Panc1 (cell line): ENCODE data around the gene GRIN2D. TPM values are rescaled to one million over a fixed set of nuclear protein-coding genes. Genes with fewer than 3 reads are reported as not detected.

Experiments
- ATAC-seq: fragments of 200-7000 bp; cut with Tn5 transposase; 2 replicates; pipeline ENCODE4 v1.9.1; 2020; ENCODE audit warnings: mild to moderate bottlenecking, moderate library complexity
- BruUV-seq: library from RNA; stranded (reverse); fragments of 400-500 nt; replicated peaks from 2 replicates; lab custom pipeline; 2021; lab: Mats Ljungman, UMichigan
- CTCF ChIA-PET: fragments of 300-600 bp; sonication (Branson Sonifier 250); formaldehyde crosslinking; loops from one replicate; lab custom pipeline; 2022; ENCODE audit warnings: antibody characterized with exemption; lab: Charles Lee
- POLR2A ChIA-PET: fragments of 300-600 bp; sonication (Branson Sonifier 250); formaldehyde crosslinking; loops from one replicate; lab custom pipeline; 2022; ENCODE audit warnings: antibody characterized with exemption; lab: Charles Lee
- DNase-seq: peaks from one replicate; pipeline ENCODE4 v3.0.0-alpha.2; 2010; ENCODE audit warnings: low read depth, low spot score
- H3K27ac ChIP-seq: 2 replicates; pipeline ENCODE4 v1.5.1; 2011; ENCODE audit warnings: mild to moderate bottlenecking, low read length, inconsistent platforms
- H3K27me3 ChIP-seq: fragments of 200-500 bp; sonication (Bioruptor generic); 2 replicates; pipeline ENCODE4 v1.6.0; 2014; ENCODE audit warnings: low read length, inconsistent platforms; ENCODE audit not compliant: control insufficient read depth, insufficient read depth
- H3K36me3 ChIP-seq: fragments of 200-500 bp; sonication (Bioruptor generic); 2 replicates; pipeline ENCODE4 v1.5.1; 2014; ENCODE audit warnings: inconsistent platforms, mild to moderate bottlenecking, low read length, moderate library complexity; ENCODE audit not compliant: control insufficient read depth, insufficient read depth
- H3K4me1 ChIP-seq: 2 replicates; pipeline ENCODE4 v1.5.1; 2011; ENCODE audit warnings: inconsistent platforms, mild to moderate bottlenecking, low read length, moderate library complexity; ENCODE audit not compliant: control insufficient read depth, insufficient read depth
- H3K4me3 ChIP-seq, 2 experiments: 2 replicates each; pipeline ENCODE4 v1.5.1; 2011 to 2012; ENCODE audit warnings: low read depth in 2 of 2, low read length in 2 of 2, mild to moderate bottlenecking in 2 of 2, inconsistent platforms in 1 of 2, moderate library complexity in 1 of 2
- H3K9me3 ChIP-seq: fragments of 200-500 bp; sonication (Bioruptor generic); 2 replicates; pipeline ENCODE4 v1.5.1; 2014; ENCODE audit warnings: low read depth, mild to moderate bottlenecking, inconsistent platforms, low read length, moderate library complexity; ENCODE audit not compliant: control insufficient read depth, insufficient read depth
- POLR2AphosphoS5 ChIP-seq: IDR thresholded peaks from 2 replicates; pipeline ENCODE4 v1.6.1; 2012; ENCODE audit warnings: mild to moderate bottlenecking, low read depth, low read length, moderate library complexity
- SIN3A ChIP-seq: IDR thresholded peaks from 2 replicates; pipeline ENCODE4 v1.6.1; 2012; ENCODE audit warnings: low read depth, mild to moderate bottlenecking, low read length, moderate library complexity, borderline replicate concordance; ENCODE audit not compliant: insufficient read depth
- TCF7L2 ChIP-seq: IDR thresholded peaks from 2 replicates; pipeline ENCODE4 v1.6.1; 2011; ENCODE audit warnings: mild to moderate bottlenecking, low read depth, low read length, inconsistent platforms
- in situ Hi-C: cut with HindIII; loops from 2 replicates; pipeline ENCODE4 v1.10.0; 2016; ENCODE audit warnings: low sequenced_read_pairs, low pct_unique_long_range_greater_than_20kb
- intact Hi-C: fragments of 100-400 bp; cut with micrococcal nuclease; formaldehyde crosslinking; loops from one replicate; pipeline ENCODE4 v1.10.0; 2022; ENCODE audit not compliant: unreplicated experiment
- total RNA-seq: library from RNA; stranded (reverse); gene quantifications from one replicate; pipeline ENCODE4 v1.2.1, GENCODE V29; 2021; ENCODE audit not compliant: unreplicated experiment
- TF ChIP-seq, protein P1 (sequence below), 2 experiments: IDR thresholded peaks; 2 replicates each; pipeline ENCODE4 v1.6.1; 2011 to 2012; ENCODE audit warnings: low read depth in 2 of 2, control low read depth in 1 of 2, low read length in 1 of 2, mild to moderate bottlenecking in 1 of 2, moderate library complexity in 1 of 2; ENCODE audit not compliant: insufficient read depth in 1 of 2
- TF ChIP-seq, protein P2 (sequence below): fragments of 450-650 bp; IDR thresholded peaks from 2 replicates; pipeline ENCODE4 v1.5.1; 2017; ENCODE audit warnings: mild to moderate bottlenecking

Gene GRIN2D
- total RNA-seq, 1 experiment from 2014 or later: 6.2 TPM

DNA sequence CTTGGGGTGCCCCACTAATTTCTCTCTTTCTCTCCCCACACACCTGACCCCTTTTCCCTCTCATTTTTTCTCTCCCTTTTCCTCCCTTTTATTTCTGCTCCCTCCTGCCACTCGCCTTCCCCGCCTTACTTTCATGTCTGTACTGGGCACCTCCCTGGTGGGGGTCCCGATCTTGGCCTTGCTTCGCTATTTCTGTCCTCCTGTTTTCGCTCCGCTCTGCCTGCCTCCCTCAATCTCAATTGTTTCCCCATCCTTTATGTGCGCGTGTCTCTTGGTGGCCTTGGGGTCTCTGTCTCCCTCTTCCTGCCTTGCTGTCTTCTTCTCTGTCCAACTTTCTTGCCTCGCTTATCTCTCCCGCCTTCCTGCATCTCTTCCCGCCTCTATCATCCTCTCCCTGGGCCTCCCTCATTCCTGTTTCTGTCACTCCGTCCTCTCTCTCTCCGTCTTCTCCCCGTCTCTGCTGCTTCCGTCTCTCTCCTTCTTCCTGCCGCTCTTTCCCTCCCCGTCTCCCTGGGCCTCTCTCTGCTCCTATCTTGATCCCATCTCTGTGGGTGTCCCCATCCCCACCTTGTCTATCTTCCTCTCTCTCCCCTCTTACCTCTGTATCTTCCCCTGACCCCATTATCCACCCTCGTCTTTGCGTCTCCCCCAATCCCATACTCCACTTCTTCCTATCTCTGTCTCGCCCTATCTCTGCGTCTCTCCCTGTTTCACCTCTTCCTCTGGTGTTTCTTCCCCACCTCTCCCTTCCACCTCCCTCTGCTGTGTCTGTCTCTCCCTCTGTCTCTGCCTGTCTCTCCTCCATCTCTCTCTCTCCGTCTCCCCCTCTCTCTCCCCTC is 4.0 kb downstream of the GRIN2D start:
- no peaks in the 10 kb centered on the region; the same call in 1 of the 2 replicates for H3K36me3 ChIP-seq
- ATAC-seq (no peak), DNase-seq (no peak)
- peaks cover 32% of the 10 kb centered on the region for H3K4me1 ChIP-seq
- H3K9me3 ChIP-seq: no peaks in the 10 kb centered on the region
- ChIA-PET POLR2A (no interaction called here), CTCF (no interaction called here)
- in situ Hi-C loops: no loop called here
- no peak for TF ChIP-seq TCF7L2
- TF ChIP-seq POLR2AphosphoS5: no peak
- TF ChIP-seq, protein P1, sequence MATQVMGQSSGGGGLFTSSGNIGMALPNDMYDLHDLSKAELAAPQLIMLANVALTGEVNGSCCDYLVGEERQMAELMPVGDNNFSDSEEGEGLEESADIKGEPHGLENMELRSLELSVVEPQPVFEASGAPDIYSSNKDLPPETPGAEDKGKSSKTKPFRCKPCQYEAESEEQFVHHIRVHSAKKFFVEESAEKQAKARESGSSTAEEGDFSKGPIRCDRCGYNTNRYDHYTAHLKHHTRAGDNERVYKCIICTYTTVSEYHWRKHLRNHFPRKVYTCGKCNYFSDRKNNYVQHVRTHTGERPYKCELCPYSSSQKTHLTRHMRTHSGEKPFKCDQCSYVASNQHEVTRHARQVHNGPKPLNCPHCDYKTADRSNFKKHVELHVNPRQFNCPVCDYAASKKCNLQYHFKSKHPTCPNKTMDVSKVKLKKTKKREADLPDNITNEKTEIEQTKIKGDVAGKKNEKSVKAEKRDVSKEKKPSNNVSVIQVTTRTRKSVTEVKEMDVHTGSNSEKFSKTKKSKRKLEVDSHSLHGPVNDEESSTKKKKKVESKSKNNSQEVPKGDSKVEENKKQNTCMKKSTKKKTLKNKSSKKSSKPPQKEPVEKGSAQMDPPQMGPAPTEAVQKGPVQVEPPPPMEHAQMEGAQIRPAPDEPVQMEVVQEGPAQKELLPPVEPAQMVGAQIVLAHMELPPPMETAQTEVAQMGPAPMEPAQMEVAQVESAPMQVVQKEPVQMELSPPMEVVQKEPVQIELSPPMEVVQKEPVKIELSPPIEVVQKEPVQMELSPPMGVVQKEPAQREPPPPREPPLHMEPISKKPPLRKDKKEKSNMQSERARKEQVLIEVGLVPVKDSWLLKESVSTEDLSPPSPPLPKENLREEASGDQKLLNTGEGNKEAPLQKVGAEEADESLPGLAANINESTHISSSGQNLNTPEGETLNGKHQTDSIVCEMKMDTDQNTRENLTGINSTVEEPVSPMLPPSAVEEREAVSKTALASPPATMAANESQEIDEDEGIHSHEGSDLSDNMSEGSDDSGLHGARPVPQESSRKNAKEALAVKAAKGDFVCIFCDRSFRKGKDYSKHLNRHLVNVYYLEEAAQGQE (IDR thresholded peaks at IDR 0.05; ENCODE audit: insufficient read depth in 1 of 2, low read depth in 2 of 2, low read length in 1 of 2): no peak
- no peak for TF ChIP-seq SIN3A
- TF ChIP-seq, protein P2, sequence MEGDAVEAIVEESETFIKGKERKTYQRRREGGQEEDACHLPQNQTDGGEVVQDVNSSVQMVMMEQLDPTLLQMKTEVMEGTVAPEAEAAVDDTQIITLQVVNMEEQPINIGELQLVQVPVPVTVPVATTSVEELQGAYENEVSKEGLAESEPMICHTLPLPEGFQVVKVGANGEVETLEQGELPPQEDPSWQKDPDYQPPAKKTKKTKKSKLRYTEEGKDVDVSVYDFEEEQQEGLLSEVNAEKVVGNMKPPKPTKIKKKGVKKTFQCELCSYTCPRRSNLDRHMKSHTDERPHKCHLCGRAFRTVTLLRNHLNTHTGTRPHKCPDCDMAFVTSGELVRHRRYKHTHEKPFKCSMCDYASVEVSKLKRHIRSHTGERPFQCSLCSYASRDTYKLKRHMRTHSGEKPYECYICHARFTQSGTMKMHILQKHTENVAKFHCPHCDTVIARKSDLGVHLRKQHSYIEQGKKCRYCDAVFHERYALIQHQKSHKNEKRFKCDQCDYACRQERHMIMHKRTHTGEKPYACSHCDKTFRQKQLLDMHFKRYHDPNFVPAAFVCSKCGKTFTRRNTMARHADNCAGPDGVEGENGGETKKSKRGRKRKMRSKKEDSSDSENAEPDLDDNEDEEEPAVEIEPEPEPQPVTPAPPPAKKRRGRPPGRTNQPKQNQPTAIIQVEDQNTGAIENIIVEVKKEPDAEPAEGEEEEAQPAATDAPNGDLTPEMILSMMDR: no peak
- peak overlapping the region; percentile 88 for H3K27ac ChIP-seq
- BruUV-seq: TSS peak; percentile 96
- H3K27me3 ChIP-seq: no peaks in the 10 kb centered on the region
- intact Hi-C loops: no loop called here
- H3K4me3 ChIP-seq: peak overlapping the region; percentile 41 to 62

DNA sequence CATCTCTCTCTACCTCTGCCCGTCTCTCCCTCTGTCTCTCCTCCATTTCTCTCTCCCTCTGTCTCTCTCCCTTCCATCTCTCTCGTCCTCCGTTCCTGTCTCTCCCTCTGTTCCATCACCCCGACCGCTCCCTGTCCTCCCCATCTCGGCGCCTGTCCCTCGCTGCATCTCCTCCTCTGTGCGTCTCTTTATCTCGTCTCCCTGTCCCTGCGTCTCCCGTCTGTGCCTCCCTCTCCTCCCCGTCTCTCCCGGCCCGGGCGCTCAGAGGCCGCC is 4.6 kb downstream of the GRIN2D start:
- H3K9me3 ChIP-seq: no peaks in the 10 kb centered on the region
- peak overlapping the region; percentile 88 for H3K27ac ChIP-seq
- no peaks in the 10 kb centered on the region for H3K27me3 ChIP-seq
- ATAC-seq (no peak), DNase-seq (no peak)
- ChIA-PET POLR2A (no interaction called here), CTCF (no interaction called here)
- intact Hi-C loops (no loop called here), in situ Hi-C loops (no loop called here)
- H3K36me3 ChIP-seq: no peaks in the 10 kb centered on the region; the same call in 1 of the 2 replicates
- TF ChIP-seq, protein P1 (IDR thresholded peaks at IDR 0.05; ENCODE audit: insufficient read depth in 1 of 2, low read depth in 2 of 2, low read length in 1 of 2): no peak
- TF ChIP-seq TCF7L2 (no peak), POLR2AphosphoS5 (no peak), SIN3A (no peak)
- TF ChIP-seq, protein P2: no peak
- BruUV-seq: no TSS peak
- peak overlapping the region; percentile 41 to 62 for H3K4me3 ChIP-seq
- peaks cover 27% of the 10 kb centered on the region for H3K4me1 ChIP-seq
